Measurements from ENCODE around the gene PPY.
"Not testable (repeated sequence)": the region's sequence is repeated elsewhere in the genome, so short reads cannot be mapped to it uniquely, and the experiment has no call there.

PPY gene

GRCh38 chr17:43901861-43902589 lies 40.3 kb downstream of the PPY start:
- DNase-seq = no peak

- no peak for DNase-seq
These were observed 41.2 kb downstream of the PPY start for GRCh38 chr17:43900858-43901754.

- peak; percentile 68 for DNase-seq
These were observed 42.0 kb downstream of the PPY start for GRCh38 chr17:43900183-43900857.

GRCh38 chr17:43898446-43898845 lies 43.8 kb downstream of the PPY start:
- no peak for DNase-seq

GRCh38 chr17:43897831-43898230 lies 44.4 kb downstream of the PPY start:
- DNase-seq = no peak

- not testable (repeated sequence) for DNase-seq
These were observed 47.8 kb downstream of the PPY start for GRCh38 chr17:43894494-43894893.

DNA sequence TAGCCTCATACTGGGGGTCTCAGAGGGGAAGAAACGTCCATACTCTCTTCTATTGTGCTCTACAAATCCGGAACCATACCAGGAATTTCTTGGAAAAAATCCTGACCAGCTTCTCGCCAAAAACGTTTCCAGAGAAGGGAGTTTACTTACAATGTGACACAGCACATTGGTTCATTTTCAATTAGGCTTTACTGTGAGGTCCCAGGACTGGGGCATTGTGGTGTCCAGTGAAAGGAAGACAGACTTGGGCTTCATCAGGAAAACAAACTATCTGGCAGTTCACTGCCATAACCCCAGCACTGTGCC lies 49.7 kb downstream of the PPY start:
- DNase-seq = no peak

GRCh38 chr17:43891851-43892646 lies 50.2 kb downstream of the PPY start:
- DNase-seq = no peak

All from CD4-positive, alpha-beta T cell treated with Interleukin-4 for 4 hours (primary cell).